A673 (cell line): ENCODE measurements around the gene AXL.

ENCODE experiments used
- CTCF ChIP-seq: fragments of 300-800, 200-600 bp; sonication (generic); conservative IDR thresholded peaks from 2 replicates; pipeline ENCODE4 v1.5.1; 2017; ENCODE audit warnings: low read depth, mild to moderate bottlenecking, antibody characterized with exemption, low read length, moderate library complexity, mixed read lengths
- EZH2 ChIP-seq: fragments of 200-600 bp; sonication (generic); IDR thresholded peaks from 2 replicates; pipeline ENCODE4 v1.6.1; 2017; ENCODE audit warnings: borderline replicate concordance, low read depth, mild to moderate bottlenecking, mixed read lengths, antibody characterized with exemption, low read length; ENCODE audit not compliant: poor library complexity, severe bottlenecking

GRCh38 chr19:41295499-41295898 is 76.5 kb downstream of the AXL start:
- TF ChIP-seq CTCF (no peak), EZH2 (no peak)
